Endodermal cell (in vitro differentiated cells): ENCODE measurements around the gene DNPH1. TPM values are rescaled to one million over a fixed set of nuclear protein-coding genes. Genes with fewer than 3 reads are reported as not detected.

Source experiments
- DNase-seq: peaks from one replicate; pipeline ENCODE4 v3.0.0-alpha.2; 2017
- H3K27ac ChIP-seq: 2 replicates; pipeline ENCODE4 v1.5.1; 2013; ENCODE audit warnings: mild to moderate bottlenecking, low read depth, low read length, moderate library complexity
- H3K27me3 ChIP-seq: 2 replicates; pipeline ENCODE4 v1.6.1; 2013; ENCODE audit warnings: mild to moderate bottlenecking, low read length, moderate library complexity; ENCODE audit not compliant: insufficient read depth, control insufficient read depth, poor library complexity, severe bottlenecking
- H3K36me3 ChIP-seq: 2 replicates; pipeline ENCODE4 v1.7.0; 2013; ENCODE audit warnings: mild to moderate bottlenecking, low read length, moderate library complexity; ENCODE audit not compliant: control insufficient read depth, insufficient read depth
- H3K4me1 ChIP-seq: one replicate; pipeline ENCODE4 v1.7.0; 2013; ENCODE audit warnings: low read length; ENCODE audit not compliant: control insufficient read depth, insufficient read depth
- H3K4me3 ChIP-seq: 2 replicates; pipeline ENCODE4 v1.5.1; 2013; ENCODE audit warnings: mild to moderate bottlenecking, low read length, moderate library complexity
- H3K9ac ChIP-seq: 2 replicates; pipeline ENCODE4 v1.6.1; 2013; ENCODE audit warnings: mild to moderate bottlenecking, low read length, moderate library complexity; ENCODE audit not compliant: poor library complexity, severe bottlenecking; ENCODE audit errors: extremely low read depth
- H3K9me3 ChIP-seq: 2 replicates; pipeline ENCODE4 v1.6.1; 2013; ENCODE audit warnings: mild to moderate bottlenecking, low read length, moderate library complexity; ENCODE audit not compliant: control insufficient read depth
- H3K27ac Mint-ChIP-seq: 2 replicates; pipeline ENCODE4 v1.8.0; 2020; ENCODE audit warnings: mixed read lengths
- H3K27me3 Mint-ChIP-seq: 2 replicates; pipeline ENCODE4 v1.8.0; 2021; ENCODE audit warnings: mild to moderate bottlenecking, mixed read lengths; ENCODE audit not compliant: insufficient read depth
- H3K36me3 Mint-ChIP-seq: 2 replicates; pipeline ENCODE4 v1.8.0; 2020; ENCODE audit warnings: low read depth, mixed read lengths
- H3K4me1 Mint-ChIP-seq: 2 replicates; pipeline ENCODE4 v1.8.0; 2020; ENCODE audit warnings: mixed read lengths
- H3K4me3 Mint-ChIP-seq: 2 replicates; pipeline ENCODE4 v1.8.0; 2020; ENCODE audit warnings: mild to moderate bottlenecking, moderate library complexity, mixed read lengths
- H3K9me3 Mint-ChIP-seq: 2 replicates; pipeline ENCODE4 v1.8.0; 2020; ENCODE audit warnings: mild to moderate bottlenecking, mixed read lengths
- CTCF ChIP-seq: fragments of 200-600 bp; sonication (generic); conservative IDR thresholded peaks from 2 replicates; pipeline ENCODE4 v1.5.0; 2021; ENCODE audit warnings: antibody characterized with exemption, mild to moderate bottlenecking
- WGBS, 2 experiments: methylation state at CpG; one replicate each; pipeline versions ENCODE4 v1.1.5 to v1.1.7; 2013; ENCODE audit warnings: missing lambda C conversion rate in 2 of 2, mixed read lengths in 1 of 2; ENCODE audit not compliant: insufficient coverage in 1 of 2, insufficient read length in 1 of 2; 5-methylcytosine and 5-hydroxymethylcytosine counted together
- total RNA-seq, 2 donors: library from RNA; stranded (reverse); fragmentation: NEBNext Ultra II Directional in 1 of 2; extraction: Animal tissue kit (Norgen Biotek cat#: 25700) in 1 of 2; gene quantifications; 2 replicates in 1 of 2; 3 replicates in 1 of 2; pipeline ENCODE4 v1.2.1, GENCODE V29; 2021

The DNPH1 gene
- total RNA-seq, 2 donors from 2014 or later = 48.2 to 66.5 TPM

- Mint-ChIP-seq H3K36me3 (peaks cover 14% of the 10 kb centered on the region), H3K27me3 (no peaks in the 10 kb centered on the region), H3K9me3 (no peaks in the 10 kb centered on the region), H3K4me3 (no peak overlapping the region), H3K27ac (no peak overlapping the region), H3K4me1 (no peaks in the 10 kb centered on the region)
- H3K36me3 ChIP-seq = no peaks in the 10 kb centered on the region
- DNase-seq = no peak
- TF ChIP-seq CTCF = no peak
- 80 to 96% methylated on average over 2 to 6 of the region's 6 CpGs for WGBS, 2 experiments
- no peaks in the 10 kb centered on the region for H3K9me3 ChIP-seq
- no peak overlapping the region for H3K9ac ChIP-seq
- no peaks in the 10 kb centered on the region for H3K4me1 ChIP-seq
- no peak overlapping the region for H3K27ac ChIP-seq
- H3K4me3 ChIP-seq = no peak overlapping the region
- H3K27me3 ChIP-seq = no peaks in the 10 kb centered on the region
These were observed 28.7 kb downstream of the DNPH1 start for GRCh38 chr6:43200541-43200940.

GRCh38 chr6:43199912-43200311 lies 29.4 kb downstream of the DNPH1 start:
- DNase-seq = no peak
- peaks cover 14% of the 10 kb centered on the region for H3K36me3 Mint-ChIP-seq

GRCh38 chr6:43196337-43196736 lies 32.9 kb downstream of the DNPH1 start:
- no peak overlapping the region for H3K27ac Mint-ChIP-seq

More at GRCh38 chr6:43199912-43200311, 29.4 kb downstream of the DNPH1 start:
- Mint-ChIP-seq H3K4me3 (no peak overlapping the region), H3K9me3 (no peaks in the 10 kb centered on the region), H3K27ac (no peak overlapping the region), H3K4me1 (no peaks in the 10 kb centered on the region), H3K27me3 (no peaks in the 10 kb centered on the region)
- no peak for TF ChIP-seq CTCF
- H3K4me1 ChIP-seq = no peaks in the 10 kb centered on the region
- no peak overlapping the region for H3K4me3 ChIP-seq
- H3K27ac ChIP-seq = no peak overlapping the region
- H3K9me3 ChIP-seq = no peaks in the 10 kb centered on the region
- no peaks in the 10 kb centered on the region for H3K36me3 ChIP-seq
- WGBS, 2 experiments = 93 to 95% methylated on average over 6 of the region's 6 CpGs
- no peaks in the 10 kb centered on the region for H3K27me3 ChIP-seq
- no peak overlapping the region for H3K9ac ChIP-seq

More at GRCh38 chr6:43196337-43196736, 32.9 kb downstream of the DNPH1 start:
- Histone ChIP-seq H3K36me3 (no peaks in the 10 kb centered on the region), H3K4me3 (no peak overlapping the region), H3K9me3 (no peaks in the 10 kb centered on the region), H3K4me1 (no peaks in the 10 kb centered on the region), H3K9ac (no peak overlapping the region), H3K27me3 (no peaks in the 10 kb centered on the region), H3K27ac (no peak overlapping the region)
- peaks cover 26% of the 10 kb centered on the region for H3K36me3 Mint-ChIP-seq
- no peaks in the 10 kb centered on the region for H3K27me3 Mint-ChIP-seq
- H3K9me3 Mint-ChIP-seq = no peaks in the 10 kb centered on the region
- 87 to 90% methylated on average over 4 to 5 of the region's 5 CpGs for WGBS, 2 experiments
- DNase-seq = no peak
- no peaks in the 10 kb centered on the region for H3K4me1 Mint-ChIP-seq
- no peak overlapping the region for H3K4me3 Mint-ChIP-seq
- TF ChIP-seq CTCF = no peak
